Smooth muscle cell of trachea (primary cell): Measurements from ENCODE around the gene AKAP17A. TPM values are rescaled to one million over a fixed set of nuclear protein-coding genes. Genes with fewer than 3 reads are reported as not detected.

Experiments
- total RNA-seq: library from RNA; depleted of rRNA; stranded (reverse); fragments of >200 nt; gene quantifications from 2 replicates; pipeline ENCODE4 v1.2.1, GENCODE V29; 2014

AKAP17A gene
- 23.3 and 31.3 TPM in 2 replicates for total RNA-seq

DNA sequence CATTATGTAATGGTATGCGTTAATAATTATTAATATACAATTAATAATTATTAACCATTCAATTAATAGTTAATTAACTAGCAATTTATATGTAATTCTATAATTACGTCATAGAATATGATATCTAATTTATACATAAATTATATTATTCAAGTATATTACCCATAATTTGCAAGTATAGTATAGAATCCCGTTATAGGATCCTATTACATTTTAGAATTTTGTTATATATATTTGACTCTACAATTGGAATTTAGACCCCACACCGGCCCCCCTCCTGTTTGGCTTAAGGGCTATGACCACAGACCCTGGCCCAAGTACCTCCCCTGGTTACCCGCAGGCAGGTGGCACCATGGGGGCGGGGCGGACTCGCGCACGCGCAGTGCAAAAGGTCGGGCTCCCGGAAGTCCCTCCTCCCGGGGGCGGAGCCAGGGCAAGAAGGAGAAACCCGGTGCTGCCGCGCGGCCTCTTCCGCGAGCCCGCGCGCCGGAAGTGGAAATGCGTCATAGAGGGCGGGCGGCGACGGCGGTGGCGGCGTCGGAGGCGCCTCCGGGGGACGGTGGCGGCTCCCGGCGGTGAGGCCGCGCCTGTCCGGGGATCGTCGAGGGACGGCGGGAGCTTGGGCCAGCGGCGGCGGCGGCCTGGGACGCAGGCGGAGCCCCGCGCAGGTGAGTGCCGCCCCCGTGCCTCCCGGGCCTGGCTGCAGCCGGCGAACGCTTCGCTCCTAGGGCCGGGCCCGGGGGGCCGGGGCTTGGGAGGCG is at the start of gene AKAP17A:
AKAP17A (plus strand) TSS at position 503 of the 761 bp plus-strand sequence. CDS start 1,859 bp downstream, outside the sequence.

GRCh38 chrX:1614927-1615326 is 23.5 kb downstream of the AKAP17A start, which contains the start of gene ASMT:
ASMT (plus strand) TSS chrX:1615059; CDS start chrX:1615200, 141 bp downstream.

Other genes with a start within 250 kb of the AKAP17A start
- gene SLC25A6, start 199.5 kb upstream of the AKAP17A start, total RNA-seq, result 124 and 229 TPM in 2 replicates
- gene ASMTL, start 138.7 kb upstream of the AKAP17A start, total RNA-seq, result 14.3 and 18.7 TPM in 2 replicates
- gene P2RY8, start 54.4 kb upstream of the AKAP17A start, total RNA-seq, result not detected in 2 replicates
- not detected in 2 replicates for gene ASMT, start 23.5 kb downstream of the AKAP17A start, total RNA-seq